Muscle layer of colon (tissue), 2 donors: ENCODE measurements around the gene MACC1.

Experiments
- H3K27ac ChIP-seq: one replicate; pipeline ENCODE4 v1.7.0; 2013; ENCODE audit warnings: low read depth, mild to moderate bottlenecking, low read length, moderate library complexity
- H3K27me3 ChIP-seq, 2 donors: one replicate each; pipeline ENCODE4 v1.7.0; 2013; ENCODE audit warnings: low read length in 2 of 2, mild to moderate bottlenecking in 2 of 2; ENCODE audit not compliant: insufficient read depth in 2 of 2, control insufficient read depth in 1 of 2
- H3K36me3 ChIP-seq: one replicate; pipeline ENCODE4 v1.7.0; 2013; ENCODE audit warnings: mild to moderate bottlenecking, low read length; ENCODE audit not compliant: insufficient read depth
- H3K4me1 ChIP-seq: one replicate; pipeline ENCODE4 v1.7.0; 2013; ENCODE audit warnings: mild to moderate bottlenecking, low read length; ENCODE audit not compliant: insufficient read depth
- H3K4me3 ChIP-seq, 2 donors: one replicate each; pipeline ENCODE4 v1.7.0; 2013; ENCODE audit warnings: low read length in 2 of 2, low read depth in 1 of 2, mild to moderate bottlenecking in 1 of 2, moderate library complexity in 1 of 2
- H3K9ac ChIP-seq: one replicate; pipeline ENCODE4 v1.7.0; 2013; ENCODE audit warnings: low read length
- H3K9me3 ChIP-seq: one replicate; pipeline ENCODE4 v1.7.0; 2013; ENCODE audit warnings: mild to moderate bottlenecking, low read length
- donor health status: abdominal sarcoma.
- donor health status: Adenocarcinoma of cecum.

The MACC1 gene

GRCh38 chr7:20238754-20239324 is 21.7 kb upstream of the MACC1 start:
- no peaks in the 10 kb centered on the region for H3K27me3 ChIP-seq
- no peak overlapping the region for H3K27ac ChIP-seq
- no peaks in the 10 kb centered on the region for H3K4me1 ChIP-seq
- no peak overlapping the region for H3K4me3 ChIP-seq
- H3K9me3 ChIP-seq: no peaks in the 10 kb centered on the region
- H3K36me3 ChIP-seq: no peaks in the 10 kb centered on the region
- H3K9ac ChIP-seq: no peak overlapping the region

- no peak overlapping the region for H3K4me3 ChIP-seq
- no peak overlapping the region for H3K27ac ChIP-seq
- no peaks in the 10 kb centered on the region for H3K4me1 ChIP-seq
Observed at GRCh38 chr7:20238194-20238753, 21.1 kb upstream of the MACC1 start.

GRCh38 chr7:20237464-20238193 is 20.4 kb upstream of the MACC1 start:
- Histone ChIP-seq H3K9ac (no peak overlapping the region), H3K27ac (no peak overlapping the region), H3K9me3 (no peaks in the 10 kb centered on the region), H3K36me3 (no peaks in the 10 kb centered on the region), H3K27me3 (no peaks in the 10 kb centered on the region), H3K4me3 (no peak overlapping the region), H3K4me1 (no peaks in the 10 kb centered on the region)

More at GRCh38 chr7:20238194-20238753, 21.1 kb upstream of the MACC1 start:
- H3K9me3 ChIP-seq: no peaks in the 10 kb centered on the region
- H3K9ac ChIP-seq: no peak overlapping the region
- no peaks in the 10 kb centered on the region for H3K27me3 ChIP-seq
- H3K36me3 ChIP-seq: no peaks in the 10 kb centered on the region

GRCh38 chr7:20236790-20237189 is 19.6 kb upstream of the MACC1 start:
- Histone ChIP-seq H3K27me3 (no peaks in the 10 kb centered on the region), H3K36me3 (no peaks in the 10 kb centered on the region), H3K9me3 (no peaks in the 10 kb centered on the region), H3K4me3 (no peak overlapping the region), H3K4me1 (no peaks in the 10 kb centered on the region), H3K9ac (no peak overlapping the region), H3K27ac (no peak overlapping the region)

GRCh38 chr7:20236043-20236442 is 18.9 kb upstream of the MACC1 start:
- no peaks in the 10 kb centered on the region for H3K4me1 ChIP-seq
- no peak overlapping the region for H3K27ac ChIP-seq
- no peak overlapping the region for H3K4me3 ChIP-seq
- H3K9ac ChIP-seq: no peak overlapping the region
- H3K9me3 ChIP-seq: no peaks in the 10 kb centered on the region
- H3K36me3 ChIP-seq: no peaks in the 10 kb centered on the region
- H3K27me3 ChIP-seq: no peaks in the 10 kb centered on the region

- Histone ChIP-seq H3K27ac (no peak overlapping the region), H3K9me3 (no peaks in the 10 kb centered on the region), H3K4me1 (no peaks in the 10 kb centered on the region), H3K9ac (no peak overlapping the region), H3K4me3 (no peak overlapping the region), H3K27me3 (no peaks in the 10 kb centered on the region), H3K36me3 (no peaks in the 10 kb centered on the region)
Observed at GRCh38 chr7:20235288-20235687, 18.1 kb upstream of the MACC1 start.

GRCh38 chr7:20233362-20233761 is 16.2 kb upstream of the MACC1 start:
- Histone ChIP-seq H3K4me1 (no peaks in the 10 kb centered on the region), H3K36me3 (no peaks in the 10 kb centered on the region), H3K9ac (no peak overlapping the region), H3K4me3 (no peak overlapping the region), H3K27ac (no peak overlapping the region), H3K27me3 (no peaks in the 10 kb centered on the region), H3K9me3 (no peaks in the 10 kb centered on the region)

- Histone ChIP-seq H3K27ac (no peak overlapping the region), H3K4me3 (no peak overlapping the region), H3K9ac (no peak overlapping the region), H3K9me3 (no peaks in the 10 kb centered on the region), H3K4me1 (no peaks in the 10 kb centered on the region), H3K36me3 (no peaks in the 10 kb centered on the region), H3K27me3 (no peaks in the 10 kb centered on the region)
Observed at GRCh38 chr7:20232848-20233247, 15.7 kb upstream of the MACC1 start.

- H3K9me3 ChIP-seq: no peaks in the 10 kb centered on the region
- no peaks in the 10 kb centered on the region for H3K36me3 ChIP-seq
- no peaks in the 10 kb centered on the region for H3K4me1 ChIP-seq
- H3K27ac ChIP-seq: no peak overlapping the region
- H3K4me3 ChIP-seq: no peak overlapping the region
- H3K9ac ChIP-seq: no peak overlapping the region
- H3K27me3 ChIP-seq: no peaks in the 10 kb centered on the region
Observed at GRCh38 chr7:20229646-20230500, 12.7 kb upstream of the MACC1 start.

GRCh38 chr7:20229081-20229480 is 11.9 kb upstream of the MACC1 start:
- Histone ChIP-seq H3K27ac (no peak overlapping the region), H3K27me3 (no peaks in the 10 kb centered on the region), H3K4me1 (no peaks in the 10 kb centered on the region), H3K9me3 (no peaks in the 10 kb centered on the region), H3K4me3 (no peak overlapping the region), H3K9ac (no peak overlapping the region), H3K36me3 (no peaks in the 10 kb centered on the region)

- Histone ChIP-seq H3K9ac (no peak overlapping the region), H3K4me3 (no peak overlapping the region), H3K27me3 (no peaks in the 10 kb centered on the region), H3K27ac (no peak overlapping the region), H3K36me3 (no peaks in the 10 kb centered on the region), H3K9me3 (no peaks in the 10 kb centered on the region), H3K4me1 (no peaks in the 10 kb centered on the region)
Observed at GRCh38 chr7:20228654-20229053, 11.5 kb upstream of the MACC1 start.
